DMS114 treated with DMSO at 0.1 percent for 48 hours (cell line): ENCODE data around the gene CHRM1.
"Not testable (repeated sequence)": the region's sequence is repeated elsewhere in the genome, so short reads cannot be mapped to it uniquely, and the experiment has no call there.

ENCODE experiments used
- DNase-seq: peaks from one replicate; lab custom pipeline; 2025; ENCODE audit not compliant: unreplicated experiment; lab: John Stamatoyannopoulos, UW

The CHRM1 gene, protein sequence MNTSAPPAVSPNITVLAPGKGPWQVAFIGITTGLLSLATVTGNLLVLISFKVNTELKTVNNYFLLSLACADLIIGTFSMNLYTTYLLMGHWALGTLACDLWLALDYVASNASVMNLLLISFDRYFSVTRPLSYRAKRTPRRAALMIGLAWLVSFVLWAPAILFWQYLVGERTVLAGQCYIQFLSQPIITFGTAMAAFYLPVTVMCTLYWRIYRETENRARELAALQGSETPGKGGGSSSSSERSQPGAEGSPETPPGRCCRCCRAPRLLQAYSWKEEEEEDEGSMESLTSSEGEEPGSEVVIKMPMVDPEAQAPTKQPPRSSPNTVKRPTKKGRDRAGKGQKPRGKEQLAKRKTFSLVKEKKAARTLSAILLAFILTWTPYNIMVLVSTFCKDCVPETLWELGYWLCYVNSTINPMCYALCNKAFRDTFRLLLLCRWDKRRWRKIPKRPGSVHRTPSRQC

GRCh38 chr11:62921201-62921572 lies at the start of gene CHRM1:
Gene CHRM1, minus strand, starts transcription at chr11:62921363. Its CDS starts 10,263 bp downstream, at chr11:62911100.
- no peak for DNase-seq

DNA sequence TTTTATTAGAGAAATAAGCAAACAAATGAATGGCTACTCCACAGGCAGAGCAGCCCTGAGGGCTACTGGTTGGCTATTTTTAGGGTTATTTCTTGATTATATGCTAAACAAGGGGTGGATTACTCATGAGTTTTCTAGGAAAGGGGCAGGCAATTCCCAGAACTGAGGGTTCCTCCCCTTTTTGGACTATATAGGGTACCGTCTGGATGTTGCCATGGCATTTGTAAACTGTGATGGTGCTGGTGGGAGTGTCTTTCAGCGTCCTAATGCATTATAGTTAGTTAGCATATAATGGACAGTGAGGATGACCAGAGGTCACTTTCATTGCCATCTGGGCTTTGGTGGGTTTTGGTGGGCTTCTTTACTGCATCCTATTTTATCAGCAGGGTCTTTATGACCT lies 44.4 kb upstream of the CHRM1 start:
- no peak for DNase-seq

GRCh38 chr11:62962391-62962790 lies 41.2 kb upstream of the CHRM1 start:
- no peak for DNase-seq

DNA sequence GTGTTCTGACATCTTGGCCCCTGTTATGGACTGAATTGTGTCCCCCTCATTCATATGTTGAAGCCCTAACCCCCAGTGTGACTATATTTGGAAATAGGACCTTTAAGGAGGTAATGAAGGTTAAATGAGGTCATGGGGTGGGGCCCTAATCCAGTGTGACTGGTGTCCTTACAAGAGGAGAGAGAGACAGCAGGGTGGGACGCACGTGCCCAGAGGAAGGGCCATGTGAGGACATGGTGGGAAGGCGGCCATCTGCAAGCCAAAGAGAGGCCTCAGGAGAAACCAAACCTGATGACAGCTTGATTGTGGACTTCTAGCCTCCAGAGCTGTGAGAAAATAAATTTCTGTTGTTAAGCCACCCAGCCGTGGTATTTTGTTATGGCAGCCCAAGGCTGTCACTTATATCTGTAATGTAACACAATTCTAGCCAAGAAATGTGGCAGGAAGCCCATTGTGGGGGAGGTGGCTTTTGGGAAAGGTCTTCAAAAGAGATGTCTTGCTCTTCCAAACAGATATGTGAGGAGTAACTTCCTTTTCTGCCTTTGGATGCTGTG lies 39.9 kb upstream of the CHRM1 start:
- DNase-seq = no peak

DNA sequence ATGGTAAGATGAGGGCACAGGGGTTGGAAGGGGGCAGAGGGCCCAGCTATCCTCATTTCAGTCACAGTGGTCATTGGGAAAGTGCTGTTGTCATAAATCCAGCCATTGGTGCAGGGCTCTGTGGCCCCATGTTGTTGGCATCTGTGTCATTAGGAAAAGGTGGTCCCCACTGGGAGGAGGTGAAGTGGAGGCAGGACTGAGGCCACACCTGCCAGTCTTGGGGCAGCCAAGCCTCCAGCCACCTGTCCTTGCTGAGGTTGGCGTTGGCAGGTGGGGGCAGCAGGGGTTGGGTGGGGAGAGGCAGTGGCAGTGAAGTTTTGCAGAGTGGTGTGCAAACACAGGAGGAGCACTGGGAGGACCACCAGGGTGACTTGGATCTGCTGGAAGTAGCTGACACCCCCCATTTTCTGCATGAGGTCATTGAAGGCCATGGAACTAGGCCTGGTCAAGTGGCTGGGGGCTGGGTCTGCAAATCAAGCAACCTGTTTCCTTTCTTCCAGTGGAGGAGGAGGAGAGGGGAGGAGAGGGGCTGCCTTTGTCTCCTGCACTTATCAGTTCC lies 38.3 kb upstream of the CHRM1 start:
- no peak for DNase-seq

- DNase-seq = no peak
These were observed 37.6 kb upstream of the CHRM1 start for GRCh38 chr11:62958547-62959421.

DNA sequence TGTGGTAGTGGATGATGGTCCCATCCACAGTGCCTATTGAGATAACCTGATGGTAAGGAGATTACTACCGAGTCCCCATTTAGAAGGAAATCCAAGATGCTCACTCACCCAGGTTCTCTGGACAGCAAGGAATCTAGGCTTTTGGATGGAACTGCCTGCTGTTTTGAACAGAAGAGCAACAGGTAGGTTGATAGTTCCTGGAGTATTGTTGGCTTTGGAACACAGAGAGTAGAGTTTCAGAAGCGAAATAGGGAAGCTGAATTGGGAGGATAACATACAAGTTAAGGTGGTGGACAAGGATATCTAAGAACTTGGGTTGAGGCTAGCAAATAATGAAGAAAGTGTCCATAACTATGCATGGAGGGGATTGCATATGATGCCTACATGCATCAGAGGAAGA lies 36.0 kb upstream of the CHRM1 start:
- no peak for DNase-seq

DNA sequence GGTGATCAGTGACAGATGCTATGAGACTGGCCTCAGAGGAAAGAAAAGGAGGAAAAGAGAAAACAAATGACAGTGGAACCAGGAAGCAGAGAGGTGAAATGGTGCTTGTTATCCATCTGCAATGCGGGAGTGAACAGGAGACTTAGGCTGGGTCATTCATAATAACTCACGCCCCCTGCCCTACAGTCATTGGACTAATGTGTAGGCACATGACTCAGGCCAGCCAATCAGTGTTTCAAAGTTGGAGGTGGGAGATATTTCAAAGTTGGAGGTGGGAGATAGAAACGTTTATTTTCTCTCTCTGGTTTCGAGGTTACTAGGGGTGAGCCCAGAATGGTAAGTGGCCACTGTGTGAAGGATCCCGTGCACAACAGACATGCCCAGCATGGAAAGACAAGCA lies 33.3 kb upstream of the CHRM1 start:
- no peak for DNase-seq

DNA sequence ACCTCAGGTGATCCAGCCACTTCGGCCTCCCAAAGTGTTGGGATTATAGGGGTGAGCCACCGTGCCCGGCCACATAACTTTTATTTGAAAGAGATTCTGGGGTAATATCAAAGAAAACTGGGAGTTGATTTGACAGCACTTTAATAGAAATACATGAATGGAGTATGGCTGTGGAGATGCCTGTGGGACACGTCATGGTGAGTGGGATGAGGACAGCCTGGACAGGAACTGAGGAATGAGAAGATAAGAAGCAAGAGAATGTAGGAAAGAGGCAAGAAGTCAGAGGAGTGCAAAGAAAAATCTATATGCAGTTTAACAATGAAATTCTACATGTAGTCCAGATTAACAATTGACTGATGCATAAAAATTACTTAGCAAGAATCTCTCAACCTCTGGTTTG lies 32.6 kb upstream of the CHRM1 start:
- DNase-seq = no peak

DNA sequence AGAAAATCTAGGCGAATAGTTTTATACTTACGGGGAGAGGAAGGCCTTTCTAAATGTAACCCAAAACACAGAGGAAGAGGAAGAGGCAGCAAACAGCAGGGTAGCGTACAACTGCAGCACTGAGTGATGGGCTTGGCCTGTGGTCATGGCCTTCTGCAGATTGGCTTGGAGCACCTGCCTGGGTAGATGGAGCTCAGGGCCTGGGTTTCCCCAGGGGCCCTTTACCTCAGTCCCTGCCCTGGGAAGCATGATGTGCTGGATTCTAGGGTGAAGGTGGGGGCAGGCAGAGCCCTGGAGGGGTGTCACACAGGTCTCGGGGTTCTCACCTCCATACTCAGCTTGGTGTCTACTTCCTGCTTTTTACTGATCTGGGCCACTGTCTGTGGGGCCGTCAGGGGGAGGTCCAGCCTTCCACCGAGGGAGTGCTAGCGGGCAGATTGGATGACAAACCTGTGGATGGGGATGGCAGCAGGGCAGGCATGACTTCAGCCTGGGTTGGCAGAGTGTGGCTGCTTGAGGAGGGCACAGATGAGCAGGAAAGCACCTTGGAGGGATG lies 27.7 kb upstream of the CHRM1 start:
- no peak for DNase-seq

- DNase-seq = not testable (repeated sequence)
These were observed 24.4 kb upstream of the CHRM1 start for GRCh38 chr11:62945538-62945937.

DNA sequence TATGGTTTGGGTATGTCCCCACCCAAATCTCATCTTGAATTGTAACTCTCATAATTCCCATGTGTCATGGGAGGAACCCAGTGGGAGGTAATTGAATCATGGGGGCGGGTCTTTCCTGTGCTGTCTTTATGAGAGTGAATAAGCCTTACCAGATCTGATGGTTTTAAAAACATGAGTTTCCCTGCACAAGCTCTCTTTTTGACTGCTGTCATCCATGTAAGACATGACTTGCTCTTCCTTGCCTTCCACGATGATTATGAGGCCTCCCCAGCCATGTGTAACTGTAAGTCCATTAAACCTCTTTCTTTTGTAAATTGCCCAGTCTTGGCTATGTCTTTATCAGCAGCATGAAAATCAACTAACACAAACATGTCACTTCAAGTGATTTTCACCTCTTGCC lies 16.4 kb upstream of the CHRM1 start:
- not testable (repeated sequence) for DNase-seq

DNA sequence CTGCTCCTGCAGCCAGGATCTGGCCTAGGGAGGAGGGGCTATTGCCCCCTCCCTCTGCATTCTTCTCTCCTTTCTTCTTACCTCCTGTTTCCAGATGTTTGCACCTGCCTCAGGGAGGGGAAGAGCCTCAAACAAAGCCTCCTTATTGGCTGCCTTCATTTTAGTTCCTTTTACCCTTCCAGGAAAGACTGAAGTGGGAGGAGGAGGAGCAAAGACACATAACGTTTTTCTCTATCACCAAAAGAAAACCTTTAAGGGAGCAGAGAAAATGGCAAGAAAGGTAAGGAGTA lies 13.3 kb upstream of the CHRM1 start:
- DNase-seq = no peak

DNA sequence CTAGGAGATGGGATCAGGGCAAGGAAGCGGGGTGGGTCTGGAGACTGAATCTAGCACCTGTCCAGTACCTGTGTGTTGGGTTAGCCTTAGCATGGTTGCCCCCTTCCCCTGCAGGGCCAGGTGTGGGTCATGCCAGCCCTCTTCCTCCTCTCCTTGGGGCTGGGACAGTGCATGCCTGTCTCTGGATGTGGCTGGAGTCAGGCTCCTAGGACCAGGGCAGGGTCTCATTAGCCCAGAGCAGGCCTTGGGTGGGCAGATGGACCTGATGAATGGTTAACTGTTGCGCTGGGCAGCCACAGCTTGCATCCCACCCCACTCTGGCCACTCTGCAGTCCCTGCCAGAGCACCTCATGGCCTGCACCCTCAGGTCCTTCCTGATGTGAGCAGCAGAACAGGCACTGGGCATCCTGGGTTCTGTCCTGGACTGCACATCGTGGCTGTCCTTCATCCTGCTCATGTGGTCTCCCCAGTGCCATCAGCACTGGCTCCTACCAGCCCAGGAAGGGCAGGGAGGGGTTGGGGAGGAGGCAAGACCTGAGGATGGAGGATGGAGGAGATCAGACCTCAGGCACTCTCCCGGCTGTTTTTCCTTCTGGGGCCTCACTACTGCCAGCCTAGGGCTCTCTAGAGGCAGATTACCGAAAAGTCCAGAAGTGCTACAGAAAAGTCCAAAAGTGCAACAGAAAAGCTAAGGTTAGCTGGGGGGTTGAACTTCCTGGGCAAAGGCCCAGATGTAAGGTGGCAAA lies 12.8 kb upstream of the CHRM1 start:
- no peak for DNase-seq

GRCh38 chr11:62933285-62933684 lies 12.1 kb upstream of the CHRM1 start:
- DNase-seq = no peak

- DNase-seq = no peak
These were observed 10.5 kb upstream of the CHRM1 start for GRCh38 chr11:62931499-62932278.

DNA sequence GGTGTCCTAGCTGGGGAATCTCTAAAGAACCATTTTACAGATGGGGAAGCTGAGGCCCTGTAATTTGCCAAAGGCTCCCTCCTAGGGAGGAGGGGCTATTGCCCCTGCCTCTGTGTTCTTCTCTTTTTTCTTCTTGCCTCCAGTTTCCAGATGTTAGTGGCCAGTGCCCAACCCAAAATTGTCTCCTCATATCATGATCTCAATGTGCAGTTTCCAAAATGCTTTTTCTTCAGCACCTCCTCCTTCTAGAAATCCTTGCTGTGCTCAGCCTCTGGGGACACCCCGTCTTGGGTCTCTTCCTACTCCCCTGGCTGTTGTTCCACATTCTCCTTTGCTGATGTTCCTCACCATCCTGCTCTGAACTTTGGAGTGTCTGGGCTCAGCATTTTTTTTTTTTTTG lies 9.5 kb upstream of the CHRM1 start:
- DNase-seq = no peak

GRCh38 chr11:62930157-62930556 lies 9.0 kb upstream of the CHRM1 start:
- no peak for DNase-seq

DNA sequence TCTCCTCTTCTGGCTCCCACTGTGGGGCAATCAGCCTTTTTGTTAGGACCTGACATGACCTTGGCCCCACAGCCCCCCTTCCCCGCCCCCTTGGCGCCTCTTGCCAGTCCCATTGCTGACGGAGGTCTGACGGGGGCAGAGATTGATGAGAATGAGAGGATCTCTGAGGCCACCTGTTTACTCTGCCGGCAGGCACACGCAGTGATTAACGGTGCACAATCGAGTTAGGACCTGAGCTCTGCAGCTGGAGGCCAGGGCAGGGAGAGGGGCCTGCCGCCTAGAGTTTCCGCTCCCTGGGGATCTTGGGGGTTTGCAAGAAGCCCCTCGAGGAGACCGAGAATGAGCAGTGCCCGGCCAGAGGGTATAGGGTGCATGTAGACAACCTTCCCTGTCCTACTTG lies 6.8 kb upstream of the CHRM1 start:
- DNase-seq = no peak
